ENCODE measurements around the gene GJB3.
A peak's percentile ranks its signal among the peaks of the same experiment; 100 is the strongest.
"Not testable (repeated sequence)": the region's sequence is repeated elsewhere in the genome, so short reads cannot be mapped to it uniquely, and the experiment has no call there.

GJB3 gene

DNA sequence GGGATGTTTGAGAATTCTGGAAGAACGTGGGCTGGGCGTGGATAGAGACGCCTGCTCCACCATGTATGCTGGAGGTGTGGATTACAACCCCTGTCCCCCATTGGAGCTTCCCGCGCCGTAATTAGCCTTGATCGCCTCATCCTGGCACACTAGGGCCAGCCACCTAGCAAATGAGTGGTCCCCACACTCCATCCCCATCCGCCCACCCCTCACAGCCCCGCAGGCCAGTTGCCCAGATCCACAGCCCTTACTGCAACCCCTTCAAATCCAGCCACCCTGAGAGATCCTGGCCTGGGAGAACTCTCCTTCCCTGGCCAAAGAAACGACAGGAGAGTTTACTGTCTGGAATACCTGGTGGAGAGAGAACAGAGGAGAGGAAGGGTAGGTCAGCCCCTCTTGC, 11.4 kb downstream of the GJB3 start:
- peaks cover 13% of the 10 kb centered on the region for H3K27me3 ChIP-seq (ENCODE audit: control insufficient read depth, insufficient read depth, low read length)
- H3K9ac ChIP-seq (ENCODE audit: low read length): no peak overlapping the region
- peaks cover 5% of the 10 kb centered on the region for H3K4me1 ChIP-seq (ENCODE audit: control insufficient read depth, low read depth, low read length)
- H3K9me3 ChIP-seq (ENCODE audit: control insufficient read depth, low read depth, low read length): no peaks in the 10 kb centered on the region
- no peaks in the 10 kb centered on the region for H3K36me3 ChIP-seq (ENCODE audit: control insufficient read depth, low read depth, low read length)
- peak overlapping the region; percentile 46 for H3K4me3 ChIP-seq (ENCODE audit: low read length)
- H3K27ac ChIP-seq (ENCODE audit: low read length): no peak overlapping the region

DNA sequence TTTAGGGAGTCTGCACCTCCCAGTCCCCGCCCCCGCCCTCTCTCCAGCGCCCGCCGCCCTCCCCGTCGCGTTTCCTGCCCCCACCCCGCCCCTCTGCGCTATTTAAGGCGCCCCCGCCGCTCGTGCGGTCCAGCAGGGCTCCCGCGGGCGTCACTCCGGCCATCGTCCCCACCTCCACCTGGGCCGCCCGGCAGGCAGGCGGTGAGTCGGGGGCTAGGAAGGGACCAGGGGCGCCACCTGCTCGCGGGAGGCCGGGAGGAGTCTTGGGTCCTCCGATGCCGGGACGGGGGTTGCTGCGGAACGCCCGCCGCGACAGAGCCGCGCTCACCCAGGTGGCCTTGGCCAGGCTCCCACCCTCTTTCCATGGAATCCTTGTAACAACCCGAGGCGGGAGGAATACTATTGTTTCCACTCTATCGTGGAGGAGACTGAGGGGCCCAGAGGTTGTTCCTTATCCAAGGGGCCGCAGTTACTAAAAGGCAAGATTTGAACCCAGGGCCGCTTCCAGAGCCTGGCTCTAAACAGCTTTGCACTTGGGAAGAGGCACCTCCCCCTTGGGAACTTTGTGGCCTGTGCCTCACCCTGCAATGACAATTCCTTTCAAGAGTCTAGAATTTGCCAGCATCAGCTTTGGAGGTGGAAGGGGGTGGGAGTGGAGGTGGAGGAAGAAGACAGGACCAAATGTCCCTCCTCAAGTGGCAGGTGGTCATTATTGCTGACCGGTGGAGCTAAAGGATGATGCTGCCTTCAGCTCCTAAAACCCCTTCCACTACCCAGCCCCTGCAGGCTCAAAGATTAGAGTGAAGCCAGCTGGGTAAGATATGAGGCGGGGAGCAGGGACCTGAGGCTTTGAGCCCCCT, 12.1 kb downstream of the GJB3 start, which contains the start of gene GJA4:
GJA4 (plus strand) TSS at position 132 of the 860 bp plus-strand sequence. CDS start 1,215 bp downstream, outside the sequence.
- Histone ChIP-seq H3K4me1 (ENCODE audit: control insufficient read depth, low read depth, low read length) (peaks cover 5% of the 10 kb centered on the region), H3K9ac (ENCODE audit: low read length) (no peak within 1 kb of the TSS), H3K36me3 (ENCODE audit: control insufficient read depth, low read depth, low read length) (no peaks in the 10 kb centered on the region), H3K27me3 (ENCODE audit: control insufficient read depth, insufficient read depth, low read length) (peaks cover 13% of the 10 kb centered on the region), H3K9me3 (ENCODE audit: control insufficient read depth, low read depth, low read length) (no peaks in the 10 kb centered on the region), H3K4me3 (ENCODE audit: low read length) (peak within 1 kb of the TSS; percentile 46), H3K27ac (ENCODE audit: low read length) (no peak within 1 kb of the TSS)

DNA sequence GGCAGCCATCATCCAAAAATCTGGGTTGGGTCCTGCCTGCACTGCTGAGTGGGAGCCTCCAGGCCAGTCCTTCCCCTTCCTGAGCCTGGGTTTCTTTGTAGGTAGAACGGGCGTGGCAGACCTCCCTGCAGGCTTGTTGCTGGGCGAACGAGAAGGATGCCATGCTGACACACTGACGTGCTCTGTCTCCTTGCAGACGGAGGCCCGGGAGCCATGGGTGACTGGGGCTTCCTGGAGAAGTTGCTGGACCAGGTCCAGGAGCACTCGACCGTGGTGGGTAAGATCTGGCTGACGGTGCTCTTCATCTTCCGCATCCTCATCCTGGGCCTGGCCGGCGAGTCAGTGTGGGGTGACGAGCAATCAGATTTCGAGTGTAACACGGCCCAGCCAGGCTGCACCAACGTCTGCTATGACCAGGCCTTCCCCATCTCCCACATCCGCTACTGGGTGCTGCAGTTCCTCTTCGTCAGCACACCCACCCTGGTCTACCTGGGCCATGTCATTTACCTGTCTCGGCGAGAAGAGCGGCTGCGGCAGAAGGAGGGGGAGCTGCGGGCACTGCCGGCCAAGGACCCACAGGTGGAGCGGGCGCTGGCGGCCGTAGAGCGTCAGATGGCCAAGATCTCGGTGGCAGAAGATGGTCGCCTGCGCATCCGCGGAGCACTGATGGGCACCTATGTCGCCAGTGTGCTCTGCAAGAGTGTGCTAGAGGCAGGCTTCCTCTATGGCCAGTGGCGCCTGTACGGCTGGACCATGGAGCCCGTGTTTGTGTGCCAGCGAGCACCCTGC, 13.2 kb downstream of the GJB3 start:
- H3K36me3 ChIP-seq (ENCODE audit: control insufficient read depth, low read depth, low read length): no peaks in the 10 kb centered on the region
- peaks cover 13% of the 10 kb centered on the region for H3K27me3 ChIP-seq (ENCODE audit: control insufficient read depth, insufficient read depth, low read length)
- no peak overlapping the region for H3K9ac ChIP-seq (ENCODE audit: low read length)
- H3K27ac ChIP-seq (ENCODE audit: low read length): no peak overlapping the region
- no peaks in the 10 kb centered on the region for H3K9me3 ChIP-seq (ENCODE audit: control insufficient read depth, low read depth, low read length)
- no peak overlapping the region for H3K4me3 ChIP-seq (ENCODE audit: low read length)
- peaks cover 5% of the 10 kb centered on the region for H3K4me1 ChIP-seq (ENCODE audit: control insufficient read depth, low read depth, low read length)

DNA sequence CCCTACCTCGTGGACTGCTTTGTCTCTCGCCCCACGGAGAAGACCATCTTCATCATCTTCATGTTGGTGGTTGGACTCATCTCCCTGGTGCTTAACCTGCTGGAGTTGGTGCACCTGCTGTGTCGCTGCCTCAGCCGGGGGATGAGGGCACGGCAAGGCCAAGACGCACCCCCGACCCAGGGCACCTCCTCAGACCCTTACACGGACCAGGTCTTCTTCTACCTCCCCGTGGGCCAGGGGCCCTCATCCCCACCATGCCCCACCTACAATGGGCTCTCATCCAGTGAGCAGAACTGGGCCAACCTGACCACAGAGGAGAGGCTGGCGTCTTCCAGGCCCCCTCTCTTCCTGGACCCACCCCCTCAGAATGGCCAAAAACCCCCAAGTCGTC, 13.8 kb downstream of the GJB3 start:
- Histone ChIP-seq H3K4me3 (ENCODE audit: low read length) (no peak overlapping the region), H3K9ac (ENCODE audit: low read length) (no peak overlapping the region), H3K36me3 (ENCODE audit: control insufficient read depth, low read depth, low read length) (no peaks in the 10 kb centered on the region), H3K4me1 (ENCODE audit: control insufficient read depth, low read depth, low read length) (peaks cover 5% of the 10 kb centered on the region), H3K27ac (ENCODE audit: low read length) (no peak overlapping the region), H3K27me3 (ENCODE audit: control insufficient read depth, insufficient read depth, low read length) (peaks cover 13% of the 10 kb centered on the region), H3K9me3 (ENCODE audit: control insufficient read depth, low read depth, low read length) (no peaks in the 10 kb centered on the region)

GRCh38 chr1:34795916-34796315, 14.9 kb downstream of the GJB3 start:
- H3K4me1 ChIP-seq (ENCODE audit: control insufficient read depth, low read depth, low read length): peaks cover 5% of the 10 kb centered on the region
- peaks cover 13% of the 10 kb centered on the region for H3K27me3 ChIP-seq (ENCODE audit: control insufficient read depth, insufficient read depth, low read length)

GRCh38 chr1:34796990-34797389, 16.0 kb downstream of the GJB3 start:
- Histone ChIP-seq H3K4me3 (ENCODE audit: low read length) (no peak overlapping the region), H3K27ac (ENCODE audit: low read length) (no peak overlapping the region), H3K4me1 (ENCODE audit: control insufficient read depth, low read depth, low read length) (peaks cover 5% of the 10 kb centered on the region), H3K27me3 (ENCODE audit: control insufficient read depth, insufficient read depth, low read length) (peaks cover 13% of the 10 kb centered on the region), H3K36me3 (ENCODE audit: control insufficient read depth, low read depth, low read length) (no peaks in the 10 kb centered on the region), H3K9ac (ENCODE audit: low read length) (no peak overlapping the region), H3K9me3 (ENCODE audit: control insufficient read depth, low read depth, low read length) (no peaks in the 10 kb centered on the region)

More at GRCh38 chr1:34795916-34796315, 14.9 kb downstream of the GJB3 start:
- Histone ChIP-seq H3K4me3 (ENCODE audit: low read length) (no peak overlapping the region), H3K9ac (ENCODE audit: low read length) (no peak overlapping the region), H3K36me3 (ENCODE audit: control insufficient read depth, low read depth, low read length) (no peaks in the 10 kb centered on the region), H3K9me3 (ENCODE audit: control insufficient read depth, low read depth, low read length) (no peaks in the 10 kb centered on the region), H3K27ac (ENCODE audit: low read length) (no peak overlapping the region)

- Histone ChIP-seq H3K9ac (ENCODE audit: low read length) (no peak overlapping the region), H3K4me3 (ENCODE audit: low read length) (no peak overlapping the region), H3K27ac (ENCODE audit: low read length) (no peak overlapping the region), H3K36me3 (ENCODE audit: control insufficient read depth, low read depth, low read length) (no peaks in the 10 kb centered on the region), H3K27me3 (ENCODE audit: control insufficient read depth, insufficient read depth, low read length) (no peaks in the 10 kb centered on the region), H3K4me1 (ENCODE audit: control insufficient read depth, low read depth, low read length) (peaks cover 5% of the 10 kb centered on the region), H3K9me3 (ENCODE audit: control insufficient read depth, low read depth, low read length) (no peaks in the 10 kb centered on the region)
These were observed 19.2 kb downstream of the GJB3 start for GRCh38 chr1:34800214-34800613.

- Histone ChIP-seq H3K27ac (ENCODE audit: low read length) (no peak overlapping the region), H3K36me3 (ENCODE audit: control insufficient read depth, low read depth, low read length) (no peaks in the 10 kb centered on the region), H3K27me3 (ENCODE audit: control insufficient read depth, insufficient read depth, low read length) (no peaks in the 10 kb centered on the region), H3K9ac (ENCODE audit: low read length) (no peak overlapping the region), H3K4me3 (ENCODE audit: low read length) (no peak overlapping the region), H3K4me1 (ENCODE audit: control insufficient read depth, low read depth, low read length) (no peaks in the 10 kb centered on the region), H3K9me3 (ENCODE audit: control insufficient read depth, low read depth, low read length) (no peaks in the 10 kb centered on the region)
These were observed 22.8 kb downstream of the GJB3 start for GRCh38 chr1:34803770-34804169.

DNA sequence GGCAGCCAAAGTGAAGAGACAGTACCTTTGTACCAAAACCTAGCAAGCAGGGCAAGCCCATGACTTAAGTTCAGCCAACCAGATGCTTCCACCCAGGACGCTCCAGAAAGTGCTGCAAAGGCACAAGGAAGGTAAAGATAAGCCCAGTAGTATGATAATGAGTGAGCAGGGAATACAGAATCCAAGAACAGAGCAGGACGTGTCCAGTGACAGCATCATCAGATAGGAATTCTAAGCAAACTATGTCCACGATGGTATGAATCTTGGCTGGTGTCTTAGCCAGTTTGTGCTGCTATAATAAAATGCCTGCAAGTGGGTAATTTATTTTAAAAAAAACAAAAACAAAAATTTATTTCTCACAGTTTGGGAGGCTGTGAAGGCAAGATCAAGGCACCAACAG, 25.4 kb downstream of the GJB3 start:
- Histone ChIP-seq H3K27me3 (ENCODE audit: control insufficient read depth, insufficient read depth, low read length) (no peaks in the 10 kb centered on the region), H3K9me3 (ENCODE audit: control insufficient read depth, low read depth, low read length) (no peaks in the 10 kb centered on the region), H3K9ac (ENCODE audit: low read length) (no peak overlapping the region), H3K27ac (ENCODE audit: low read length) (no peak overlapping the region), H3K4me3 (ENCODE audit: low read length) (no peak overlapping the region), H3K36me3 (ENCODE audit: control insufficient read depth, low read depth, low read length) (no peaks in the 10 kb centered on the region), H3K4me1 (ENCODE audit: control insufficient read depth, low read depth, low read length) (no peaks in the 10 kb centered on the region)

DNA sequence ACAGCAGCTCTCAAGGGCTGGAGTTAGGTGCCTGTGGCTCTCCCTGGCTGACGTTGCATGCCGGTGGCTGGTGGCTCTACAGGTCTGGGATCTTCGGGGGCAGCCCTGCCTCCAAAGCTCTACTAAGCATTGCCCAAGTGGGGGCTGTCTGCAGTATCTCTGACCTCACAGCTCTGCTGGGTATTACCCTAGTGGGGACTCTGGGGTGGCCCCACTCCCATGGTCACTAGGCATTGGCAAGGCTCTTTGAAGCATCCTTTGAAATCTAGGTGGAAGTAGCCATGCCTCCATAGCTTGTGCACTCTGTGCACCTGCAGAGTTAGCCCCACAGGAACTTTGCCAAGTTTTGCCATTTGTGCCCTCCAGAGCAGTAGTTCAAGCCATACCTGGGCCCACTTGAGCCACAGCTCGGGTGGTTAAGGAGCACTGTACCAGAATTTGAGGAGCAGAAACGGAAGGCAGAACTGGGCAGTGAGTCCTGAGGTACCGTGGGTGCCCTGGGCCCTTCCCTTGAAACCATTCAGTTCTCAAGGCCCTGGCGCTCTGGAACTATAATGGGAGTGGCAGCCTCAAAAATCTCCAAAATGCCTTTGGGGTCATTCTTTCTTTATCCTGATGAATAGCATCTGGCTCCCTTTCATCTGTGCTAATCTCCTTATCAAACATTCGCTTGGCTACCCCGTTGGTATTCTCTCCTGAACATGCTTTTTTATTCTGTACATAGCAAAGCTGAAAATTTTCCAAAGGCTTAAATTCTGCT, 27.2 kb downstream of the GJB3 start:
- Histone ChIP-seq H3K9ac (ENCODE audit: low read length) (no peak overlapping the region), H3K27me3 (ENCODE audit: control insufficient read depth, insufficient read depth, low read length) (no peaks in the 10 kb centered on the region), H3K9me3 (ENCODE audit: control insufficient read depth, low read depth, low read length) (no peaks in the 10 kb centered on the region), H3K4me1 (ENCODE audit: control insufficient read depth, low read depth, low read length) (no peaks in the 10 kb centered on the region), H3K27ac (ENCODE audit: low read length) (no peak overlapping the region), H3K4me3 (ENCODE audit: low read length) (no peak overlapping the region), H3K36me3 (ENCODE audit: control insufficient read depth, low read depth, low read length) (no peaks in the 10 kb centered on the region)

- not testable (repeated sequence) for H3K9me3 ChIP-seq (ENCODE audit: control insufficient read depth, low read depth, low read length); H3K36me3 ChIP-seq (ENCODE audit: control insufficient read depth, low read depth, low read length); H3K9ac ChIP-seq (ENCODE audit: low read length); H3K4me1 ChIP-seq (ENCODE audit: control insufficient read depth, low read depth, low read length); H3K27me3 ChIP-seq (ENCODE audit: control insufficient read depth, insufficient read depth, low read length); H3K4me3 ChIP-seq (ENCODE audit: low read length); H3K27ac ChIP-seq (ENCODE audit: low read length)
These were observed 29.8 kb downstream of the GJB3 start for GRCh38 chr1:34810781-34811180.

Measured in iPS-18a (cell line).